Body of pancreas (tissue), 4 donors: ENCODE results near the gene SELENOW. TPM values are rescaled to one million over a fixed set of nuclear protein-coding genes. Genes with fewer than 3 reads are reported as not detected.

Experiments
- ATAC-seq: fragments of 150-250 bp; one replicate; pipeline ENCODE4 v1.9.1; 2016
- DNase-seq, 4 donors: peaks; one replicate each; pipeline ENCODE4 v3.0.0-alpha.2; 2019
- H3K27ac ChIP-seq, 4 donors: fragments of 200-600 bp; sonication (generic); 1 replicate in 3 of 4; 2 replicates in 1 of 4; pipeline versions ENCODE4 v1.5.1 to v1.6.1; 2016 to 2019; ENCODE audit warnings: mild to moderate bottlenecking in 1 of 4, mixed read lengths in 1 of 4, moderate library complexity in 1 of 4
- H3K27me3 ChIP-seq, 2 donors: fragments of 200-600 bp; sonication (generic); one replicate each; pipeline ENCODE4 v1.6.0; 2016; ENCODE audit warnings: mild to moderate bottlenecking in 1 of 2
- H3K36me3 ChIP-seq, 2 donors: fragments of 200-600 bp; sonication (generic); replicated peaks in 1 of 2; 2 replicates each; pipeline ENCODE4 v1.5.1; 2016; ENCODE audit warnings: low read depth in 2 of 2; ENCODE audit not compliant: insufficient read depth in 1 of 2
- H3K4me1 ChIP-seq: fragments of 200-600 bp; sonication (generic); one replicate; pipeline ENCODE4 v1.6.0; 2016
- H3K4me3 ChIP-seq, 2 donors: fragments of 200-600 bp; sonication (generic); 1 replicate in 1 of 2; 2 replicates in 1 of 2; pipeline ENCODE4 v1.5.1; 2016 to 2019
- H3K9me3 ChIP-seq, 3 donors: fragments of 200-600 bp; sonication (generic); 1 replicate in 2 of 3; 2 replicates in 1 of 3; pipeline ENCODE4 v1.5.1; 2016
- POLR2A ChIP-seq, 3 donors: fragments of 450-650 bp; IDR thresholded peaks; one replicate each; pipeline ENCODE4 v1.6.1; 2016; ENCODE audit warnings: antibody characterized with exemption in 3 of 3, mild to moderate bottlenecking in 2 of 3
- WGBS, 2 donors: methylation state at CpG; one replicate each; pipeline ENCODE4 v1.1.5; 2017; 5-methylcytosine and 5-hydroxymethylcytosine counted together
- intact Hi-C: fragments of 100-400 bp; cut with DNase I; formaldehyde crosslinking; loops from one replicate; pipeline ENCODE4 v1.15.1; 2023
- total RNA-seq, 2 donors: library from RNA; depleted of rRNA; stranded (reverse); fragments of >200 nt; gene quantifications; one replicate each; pipeline ENCODE4 v1.1.0, GENCODE V29; 2016
- TF ChIP-seq, protein P1 (sequence below), 7 experiments: fragments of 450-650 bp in 4 of 7; fragments of 200-600 bp in 3 of 7; sonication (generic) in 3 of 7; IDR thresholded peaks; one replicate each; pipeline ENCODE4 v1.5.1; 2016 to 2019; ENCODE audit warnings: antibody characterized with exemption in 7 of 7

SELENOW gene
- total RNA-seq, 2 donors from 2014 or later: 189 to 296 TPM

DNA sequence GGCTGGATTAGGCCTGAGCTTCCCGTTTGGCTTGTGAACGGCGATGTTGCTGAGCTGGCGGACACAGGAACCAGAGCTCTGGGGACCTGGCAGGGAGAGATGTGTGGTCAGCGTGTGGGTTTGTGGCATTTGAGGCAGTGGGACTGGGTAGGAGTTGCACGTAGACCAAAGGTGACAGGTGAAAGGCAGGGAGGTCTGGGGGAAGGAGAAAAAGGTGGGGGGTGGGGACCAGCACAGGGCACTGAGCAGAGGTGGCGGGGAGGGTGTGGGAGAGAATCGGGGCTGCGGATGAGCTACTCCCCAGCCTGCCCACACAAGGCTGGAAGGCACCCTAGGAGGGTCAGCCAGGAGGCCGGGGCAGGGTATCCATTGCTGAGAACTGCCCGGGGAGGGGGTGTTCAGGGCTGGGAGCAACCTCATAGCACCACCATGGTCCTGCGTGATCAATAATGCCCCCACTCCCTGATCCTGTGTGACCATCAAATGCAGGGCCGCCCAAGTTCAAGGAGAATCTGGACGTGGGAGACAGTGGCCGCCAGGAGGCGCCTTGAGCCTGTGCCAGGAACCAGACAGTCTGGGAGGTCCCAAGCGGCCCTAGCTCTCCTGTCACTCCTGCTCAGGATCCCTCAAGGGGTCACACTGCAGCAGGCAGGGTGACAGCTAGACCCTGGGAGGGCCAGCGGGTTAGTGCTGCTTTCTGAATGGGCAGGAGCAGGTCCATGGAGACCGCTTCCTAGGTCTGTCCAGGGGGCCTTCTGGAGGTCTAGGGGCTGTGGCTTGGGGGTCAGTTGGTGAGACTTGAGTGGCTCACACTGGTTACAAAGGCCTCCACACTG is 12.8 kb upstream of the SELENOW start:
- Histone ChIP-seq H3K9me3 (no peaks in the 10 kb centered on the region), H3K27ac (no peak overlapping the region), H3K36me3 (no peaks in the 10 kb centered on the region), H3K4me3 (no peak overlapping the region), H3K27me3 (no peaks in the 10 kb centered on the region), H3K4me1 (peaks cover 8% of the 10 kb centered on the region)
- peak; percentile 63 for ATAC-seq
- WGBS, 2 donors: 23 to 28% methylated on average over 13 to 19 of the region's 19 CpGs
- intact Hi-C loops: no loop called here
- peak; percentile 63 to 76 (median 67) for DNase-seq
- TF ChIP-seq, protein P1, sequence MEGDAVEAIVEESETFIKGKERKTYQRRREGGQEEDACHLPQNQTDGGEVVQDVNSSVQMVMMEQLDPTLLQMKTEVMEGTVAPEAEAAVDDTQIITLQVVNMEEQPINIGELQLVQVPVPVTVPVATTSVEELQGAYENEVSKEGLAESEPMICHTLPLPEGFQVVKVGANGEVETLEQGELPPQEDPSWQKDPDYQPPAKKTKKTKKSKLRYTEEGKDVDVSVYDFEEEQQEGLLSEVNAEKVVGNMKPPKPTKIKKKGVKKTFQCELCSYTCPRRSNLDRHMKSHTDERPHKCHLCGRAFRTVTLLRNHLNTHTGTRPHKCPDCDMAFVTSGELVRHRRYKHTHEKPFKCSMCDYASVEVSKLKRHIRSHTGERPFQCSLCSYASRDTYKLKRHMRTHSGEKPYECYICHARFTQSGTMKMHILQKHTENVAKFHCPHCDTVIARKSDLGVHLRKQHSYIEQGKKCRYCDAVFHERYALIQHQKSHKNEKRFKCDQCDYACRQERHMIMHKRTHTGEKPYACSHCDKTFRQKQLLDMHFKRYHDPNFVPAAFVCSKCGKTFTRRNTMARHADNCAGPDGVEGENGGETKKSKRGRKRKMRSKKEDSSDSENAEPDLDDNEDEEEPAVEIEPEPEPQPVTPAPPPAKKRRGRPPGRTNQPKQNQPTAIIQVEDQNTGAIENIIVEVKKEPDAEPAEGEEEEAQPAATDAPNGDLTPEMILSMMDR (IDR thresholded peaks at IDR 0.05): peak; percentile 47 to 75 (median 64)
- TF ChIP-seq POLR2A (IDR thresholded peaks at IDR 0.05): no peak

DNA sequence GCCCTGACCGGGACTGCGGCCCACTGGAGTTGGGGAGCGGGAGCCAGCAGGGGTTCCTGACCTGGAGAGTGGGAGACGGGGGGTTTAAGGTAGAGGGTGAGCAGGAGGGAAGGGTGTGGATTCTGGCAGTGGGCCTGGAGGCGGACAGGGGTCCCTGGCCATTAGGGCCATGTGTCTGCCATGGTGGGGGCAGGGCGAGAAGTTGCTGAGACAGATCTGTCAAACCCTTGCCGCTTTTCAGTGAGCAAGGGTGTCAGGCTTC is 12.2 kb upstream of the SELENOW start:
- Histone ChIP-seq H3K27me3 (no peaks in the 10 kb centered on the region), H3K4me3 (no peak overlapping the region), H3K9me3 (no peaks in the 10 kb centered on the region), H3K4me1 (peaks cover 8% of the 10 kb centered on the region), H3K27ac (no peak overlapping the region), H3K36me3 (no peaks in the 10 kb centered on the region)
- TF ChIP-seq, protein P1 (IDR thresholded peaks at IDR 0.05): no peak
- no peak for TF ChIP-seq POLR2A (IDR thresholded peaks at IDR 0.05)
- ATAC-seq: no peak
- intact Hi-C loops: no loop called here
- 61 to 100% methylated on average over 1 to 7 of the region's 7 CpGs for WGBS, 2 donors
- no peak for DNase-seq

DNA sequence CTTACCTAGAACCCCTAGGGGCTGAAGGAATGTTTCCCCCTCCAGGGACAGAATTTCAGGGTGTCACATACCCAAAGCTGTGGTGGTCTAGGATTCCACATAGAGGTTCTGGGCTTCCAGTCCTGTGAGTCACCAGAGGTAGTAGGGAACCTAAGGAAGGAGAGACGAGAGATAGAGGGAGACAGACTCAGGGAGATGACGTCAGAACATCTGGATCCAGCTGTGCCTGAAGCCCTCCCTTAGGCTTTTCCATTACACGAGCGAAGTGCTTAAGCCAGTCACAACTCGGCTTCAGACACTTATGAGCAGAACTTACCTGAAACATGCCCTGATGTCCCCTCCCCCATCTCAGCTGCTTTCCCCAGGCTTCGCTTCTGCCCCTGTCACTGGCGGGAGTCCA is 11.8 kb upstream of the SELENOW start:
- Histone ChIP-seq H3K27me3 (no peaks in the 10 kb centered on the region), H3K27ac (no peak overlapping the region), H3K36me3 (no peaks in the 10 kb centered on the region), H3K4me1 (peaks cover 8% of the 10 kb centered on the region), H3K9me3 (no peaks in the 10 kb centered on the region), H3K4me3 (no peak overlapping the region)
- ATAC-seq: no peak
- 85 to 86% methylated on average over 6 to 7 of the region's 7 CpGs for WGBS, 2 donors
- TF ChIP-seq, protein P1 (IDR thresholded peaks at IDR 0.05): no peak
- TF ChIP-seq POLR2A (IDR thresholded peaks at IDR 0.05): no peak
- no peak for DNase-seq
- intact Hi-C loops: no loop called here

DNA sequence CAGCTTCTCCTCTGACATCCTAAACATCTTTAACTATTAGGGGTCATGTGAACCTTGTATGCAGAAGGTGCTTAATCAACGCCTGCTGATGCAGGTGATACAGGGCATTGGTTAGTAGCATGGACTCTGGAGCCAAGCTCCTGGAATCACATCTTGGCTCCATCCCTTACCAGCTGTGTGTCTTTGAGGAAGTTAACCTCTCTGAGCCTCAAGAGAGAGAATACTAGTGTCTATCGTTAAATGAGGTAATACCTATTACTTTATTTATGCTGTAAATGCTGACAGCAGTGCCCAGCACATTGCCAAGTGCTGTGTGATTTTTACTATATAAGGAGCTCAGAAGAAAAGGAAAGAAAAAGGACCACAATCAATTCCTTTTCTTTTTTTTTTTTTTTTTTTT is 11.2 kb upstream of the SELENOW start:
- ATAC-seq: no peak
- Histone ChIP-seq H3K9me3 (no peaks in the 10 kb centered on the region), H3K36me3 (no peaks in the 10 kb centered on the region), H3K27me3 (no peaks in the 10 kb centered on the region), H3K27ac (no peak overlapping the region), H3K4me3 (no peak overlapping the region), H3K4me1 (peaks cover 8% of the 10 kb centered on the region)
- intact Hi-C loops: no loop called here
- no peak for TF ChIP-seq POLR2A (IDR thresholded peaks at IDR 0.05)
- TF ChIP-seq, protein P1 (IDR thresholded peaks at IDR 0.05): no peak
- WGBS, 2 donors: 81% methylated on average over 2 of the region's 2 CpGs
- no peak for DNase-seq

DNA sequence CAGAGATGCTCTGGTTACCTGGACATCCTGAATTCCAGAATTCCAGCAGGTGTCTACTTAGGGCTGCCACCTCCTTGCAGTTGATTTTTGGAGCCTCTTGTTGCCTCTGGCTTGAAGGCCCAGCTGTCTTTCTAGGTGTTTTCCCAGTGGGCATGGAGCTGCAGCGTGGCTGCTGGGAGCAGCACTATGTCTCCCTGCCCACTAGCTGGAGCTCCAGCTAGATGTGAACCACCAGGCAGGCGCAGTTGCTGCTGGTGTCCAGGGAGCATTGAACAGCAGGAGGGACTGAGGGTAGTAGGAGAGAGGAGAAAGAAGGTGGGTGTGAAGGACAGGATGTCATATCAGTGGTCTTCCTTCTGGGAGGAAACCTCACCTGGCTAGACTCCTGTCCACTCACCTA is 9.9 kb upstream of the SELENOW start:
- Histone ChIP-seq H3K27me3 (no peaks in the 10 kb centered on the region), H3K9me3 (no peaks in the 10 kb centered on the region), H3K27ac (no peak overlapping the region), H3K4me1 (peaks cover 8% of the 10 kb centered on the region), H3K36me3 (no peaks in the 10 kb centered on the region), H3K4me3 (no peak overlapping the region)
- ATAC-seq (no peak), DNase-seq (no peak)
- intact Hi-C loops: no loop called here
- 69 to 86% methylated on average over 2 of the region's 2 CpGs for WGBS, 2 donors
- TF ChIP-seq POLR2A (IDR thresholded peaks at IDR 0.05): no peak
- TF ChIP-seq, protein P1 (IDR thresholded peaks at IDR 0.05): no peak
